ENCODE measurements around the gene GALNT1. TPM values are rescaled to one million over a fixed set of nuclear protein-coding genes. Genes with fewer than 3 reads are reported as not detected.

GALNT1 gene
- total and polyA plus RNA-seq, 10 of the 15 experiments (the other 5 are each of a cell fraction or from before 2014, with no cell fraction given) = 8.0 to 53.7 (median 29.9) TPM

DNA sequence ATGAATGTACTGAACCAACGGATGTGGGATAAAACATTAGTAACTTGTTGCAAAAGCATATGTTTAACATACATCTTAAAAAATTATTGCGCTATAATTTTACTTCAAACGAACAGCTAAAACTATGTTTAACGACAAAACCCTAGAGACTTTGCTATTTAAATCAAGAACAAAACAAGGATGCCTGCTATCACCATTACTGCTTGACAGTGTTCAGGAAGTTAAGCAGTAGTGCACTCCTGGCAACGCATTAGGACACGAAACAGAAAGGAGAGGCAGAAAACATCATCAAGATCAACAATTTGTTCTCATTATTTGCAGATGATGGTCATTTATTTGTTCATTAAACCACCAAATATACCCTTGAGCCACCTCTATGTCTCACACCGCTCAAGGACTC, 151.9 kb downstream of the GALNT1 start:
- no peaks in the 10 kb centered on the region for H3K36me3 ChIP-seq (ENCODE audit: control insufficient read depth in 2 of 2, insufficient read depth in 2 of 2, low read length in 1 of 2)
- no peak overlapping the region for H3K4me2 ChIP-seq (ENCODE audit: control insufficient read depth, insufficient read depth)
- no peak overlapping the region for H3K9ac ChIP-seq (ENCODE audit: control insufficient read depth, insufficient read depth, low read length)
- no peaks in the 10 kb centered on the region for H3K4me1 ChIP-seq (ENCODE audit: control insufficient read depth, insufficient read depth, low read length)
- in situ Hi-C loops (cut with MboI) = no loop called here
- no peaks in the 10 kb centered on the region for H4K20me1 ChIP-seq (ENCODE audit: control insufficient read depth, insufficient read depth)
- 70% methylated on average over 7 of the region's 7 CpGs for WGBS (ENCODE audit: insufficient coverage, insufficient replicate concordance, low lambda C conversion rate, missing lambda C conversion rate)
- no peak overlapping the region for H3K4me3 ChIP-seq
- SMC1A ChIA-PET (ENCODE audit: uncharacterized antibody, unreplicated experiment) = interaction anchor here (0.6 to 1.6 kb wide), 2 partner anchors 8 to 24 kb away, joined by 3 read pairs; no protein-coding TSS in a partner anchor
- no peaks in the 10 kb centered on the region; a peak in 1 of 4 replicates for H3K27me3 ChIP-seq (replicated peaks in 1 of 2; ENCODE audit: control insufficient read depth in 2 of 2, insufficient read depth in 2 of 2, low read length in 1 of 2)
- RAD21 ChIA-PET (ENCODE audit: unreplicated experiment) = interaction anchor here (1.6 kb wide), 1 partner anchor 23 kb away, joined by 4 read pairs; no protein-coding TSS in a partner anchor
- no peak for ATAC-seq
- CTCF ChIA-PET = interaction anchor here (0.6 kb wide), 1 partner anchor 390 kb away, joined by 3 read pairs; no protein-coding TSS in a partner anchor
- H2AFZ ChIP-seq (ENCODE audit: control insufficient read depth, low read depth, low read length) = no peak overlapping the region
- H3K9me3 ChIP-seq (replicated peaks; ENCODE audit: control insufficient read depth, insufficient read depth, low read length) = no peaks in the 10 kb centered on the region
- no peak for DNase-seq (ENCODE audit: low read depth, low spot score)
- no peak overlapping the region for H3K27ac ChIP-seq (ENCODE audit: control insufficient read depth, insufficient read depth)
- no peaks in the 10 kb centered on the region for H3K79me2 ChIP-seq (ENCODE audit: control insufficient read depth, insufficient read depth, low read length)
- intact Hi-C loops (cut with micrococcal nuclease; ENCODE audit: unreplicated experiment) = no loop called here
- BruUV-seq (replicated peaks) = no TSS peak
- POLR2A ChIA-PET = no interaction called here
- FAIRE-seq = no peak
- TF ChIP-seq WRNIP1 (IDR thresholded peaks at IDR 0.05; ENCODE audit: borderline replicate concordance, low read depth, low read length) (no peak), FOXM1 (IDR thresholded peaks at IDR 0.05; ENCODE audit: low read depth, low read length) (no peak), MYB (IDR thresholded peaks at IDR 0.05; ENCODE audit: borderline replicate concordance, low read depth, low read length) (no peak), ETV6 (conservative IDR thresholded peaks at IDR 0.05 in 1 of 2, IDR thresholded peaks at IDR 0.05 in 1 of 2; ENCODE audit: borderline replicate concordance in 1 of 2, low read depth in 1 of 2) (no peak), SREBF1 (IDR thresholded peaks at IDR 0.05; ENCODE audit: low read length) (no peak), NFXL1 (IDR thresholded peaks at IDR 0.05; ENCODE audit: borderline replicate concordance) (no peak), ZNF217 (IDR thresholded peaks at IDR 0.05) (no peak), RELA (IDR thresholded peaks at IDR 0.05; ENCODE audit: borderline replicate concordance, partially characterized antibody) (no peak), FOS (IDR thresholded peaks at IDR 0.05; ENCODE audit: borderline replicate concordance, extremely low read depth, insufficient read length) (no peak), HCFC1 (IDR thresholded peaks at IDR 0.05; ENCODE audit: low read length) (no peak), CHD2 (IDR thresholded peaks at IDR 0.05; ENCODE audit: borderline replicate concordance, low read depth, low read length) (no peak), NKRF (conservative IDR thresholded peaks at IDR 0.05) (no peak), ZNF207 (IDR thresholded peaks at IDR 0.05; ENCODE audit: borderline replicate concordance) (no peak), MTA3 (IDR thresholded peaks at IDR 0.05; ENCODE audit: borderline replicate concordance, low read length) (no peak), PRDM15 (CRISPR knock-in tag; IDR thresholded peaks at IDR 0.05) (no peak), POU2F2 (IDR thresholded peaks at IDR 0.05; ENCODE audit: borderline replicate concordance, low read depth, low read length) (no peak), RUNX3 (IDR thresholded peaks at IDR 0.05; ENCODE audit: low read length) (no peak)
